ENCODE data around the gene CLEC3A.
"Not testable (repeated sequence)": the region's sequence is repeated elsewhere in the genome, so short reads cannot be mapped to it uniquely, and the experiment has no call there.

Gene CLEC3A

DNA sequence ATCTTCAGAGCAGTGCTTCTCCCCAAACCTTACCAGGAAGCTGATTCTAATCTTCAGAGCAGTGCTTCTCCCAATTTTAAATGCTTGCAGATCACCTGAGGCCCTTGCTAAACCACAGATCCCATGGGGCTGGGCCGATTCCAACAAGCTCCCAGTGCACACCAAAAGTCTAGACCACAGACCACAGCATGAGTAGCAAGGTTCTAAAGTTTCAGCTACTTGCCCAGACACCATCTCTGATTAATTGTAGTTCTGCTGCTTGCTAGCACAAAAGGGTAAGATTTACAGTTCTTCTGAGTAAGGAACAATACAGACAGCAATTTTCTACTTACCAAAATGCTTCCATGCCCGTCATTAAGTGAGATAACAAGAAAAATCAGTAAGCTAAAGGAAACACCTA is 12.2 kb downstream of the CLEC3A start:
- DNase-seq, result no peak

DNA sequence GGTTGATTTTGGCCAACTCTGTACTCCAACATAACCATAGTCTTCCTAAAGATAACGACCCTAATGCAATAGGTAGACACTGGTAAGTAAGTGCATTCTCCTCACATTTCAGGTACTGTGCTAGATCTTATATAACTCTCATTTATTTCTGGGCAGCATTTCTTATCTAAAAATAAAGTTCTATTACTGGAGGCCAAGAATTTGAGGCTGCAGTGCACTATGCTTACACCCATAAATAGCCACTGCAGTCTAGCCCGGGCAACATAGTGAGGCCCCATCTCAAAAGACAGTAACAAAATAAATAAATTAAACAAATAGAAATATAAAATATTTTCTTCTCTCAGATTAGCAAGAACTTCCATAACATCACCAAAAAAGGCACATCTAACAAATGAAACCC is 12.7 kb downstream of the CLEC3A start:
- no peak for DNase-seq

DNA sequence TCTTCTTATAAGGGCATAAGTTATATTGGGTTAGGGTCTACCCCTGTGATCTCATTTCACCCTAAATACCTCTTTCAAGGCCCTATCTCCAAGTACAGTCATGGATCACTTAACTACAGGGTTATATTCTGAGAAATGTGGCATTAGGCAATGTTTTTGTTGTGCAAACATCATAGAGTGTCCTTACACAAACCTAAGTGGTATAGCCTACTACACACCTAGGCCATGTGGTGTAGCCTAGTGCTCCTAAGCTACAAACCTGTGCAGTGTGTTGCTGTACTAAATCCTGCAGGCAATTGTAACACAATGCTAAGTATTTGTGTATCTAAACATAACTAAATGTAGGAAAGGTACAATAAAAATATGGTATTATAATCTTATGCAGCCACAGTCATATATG is 18.0 kb downstream of the CLEC3A start:
- DNase-seq, result no peak

DNA sequence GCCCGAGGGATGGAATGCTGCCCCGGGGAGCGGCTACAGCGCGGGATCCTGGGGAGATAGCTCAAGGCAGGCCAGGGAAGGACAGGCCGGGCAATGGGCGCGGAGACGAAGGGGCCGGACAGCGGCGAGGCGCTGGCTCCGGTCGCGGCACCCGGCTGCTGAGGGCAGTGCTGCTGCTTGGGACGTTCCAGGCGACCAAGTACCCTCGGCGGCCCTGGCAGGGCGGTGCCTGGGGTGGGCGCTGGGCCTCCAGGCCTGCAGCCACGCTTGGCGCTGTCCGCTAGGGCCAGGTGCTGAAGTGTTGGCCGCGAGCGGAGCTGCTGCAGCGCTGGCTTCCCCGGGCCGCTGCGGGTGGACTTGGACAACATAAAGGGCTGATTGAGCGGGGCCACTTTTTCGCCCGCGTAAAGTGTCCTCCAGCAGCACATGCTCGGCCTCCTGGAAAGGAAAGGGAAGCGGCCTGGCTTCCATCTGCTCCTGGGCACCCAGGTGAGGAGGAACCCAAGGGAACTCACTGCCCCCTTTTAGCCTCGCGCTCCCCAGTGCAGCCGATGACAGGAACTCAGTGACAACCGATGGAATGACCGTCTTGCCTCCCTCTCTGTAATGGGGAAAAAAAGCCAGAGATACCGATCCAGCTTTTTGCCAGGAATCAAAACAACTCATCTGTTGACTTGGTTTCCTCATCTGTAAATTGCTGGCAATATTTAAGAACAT is 23.7 kb downstream of the CLEC3A start:
- peak in 1 of 4 experiments; percentile 1 for DNase-seq

DNA sequence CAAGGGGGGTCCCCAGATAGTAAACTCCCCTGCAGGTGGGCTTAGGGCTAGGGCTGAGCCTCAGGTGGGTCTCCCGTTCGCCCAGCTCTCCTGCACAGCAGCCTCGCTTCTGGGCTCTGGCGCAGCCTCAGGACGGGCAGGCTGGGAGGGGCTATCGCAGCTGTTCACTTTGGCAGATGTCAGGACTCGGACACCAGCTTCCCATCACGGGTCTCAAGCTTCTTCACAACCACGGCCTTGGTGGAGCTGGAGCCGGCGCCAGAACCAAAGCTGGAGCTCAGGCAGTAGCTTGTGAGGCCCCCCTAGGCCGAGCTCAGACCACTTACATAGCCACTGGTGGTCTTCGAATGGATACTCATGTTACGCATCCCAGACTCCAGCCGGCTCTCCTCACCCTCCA is 26.0 kb downstream of the CLEC3A start:
- no peak for DNase-seq

DNA sequence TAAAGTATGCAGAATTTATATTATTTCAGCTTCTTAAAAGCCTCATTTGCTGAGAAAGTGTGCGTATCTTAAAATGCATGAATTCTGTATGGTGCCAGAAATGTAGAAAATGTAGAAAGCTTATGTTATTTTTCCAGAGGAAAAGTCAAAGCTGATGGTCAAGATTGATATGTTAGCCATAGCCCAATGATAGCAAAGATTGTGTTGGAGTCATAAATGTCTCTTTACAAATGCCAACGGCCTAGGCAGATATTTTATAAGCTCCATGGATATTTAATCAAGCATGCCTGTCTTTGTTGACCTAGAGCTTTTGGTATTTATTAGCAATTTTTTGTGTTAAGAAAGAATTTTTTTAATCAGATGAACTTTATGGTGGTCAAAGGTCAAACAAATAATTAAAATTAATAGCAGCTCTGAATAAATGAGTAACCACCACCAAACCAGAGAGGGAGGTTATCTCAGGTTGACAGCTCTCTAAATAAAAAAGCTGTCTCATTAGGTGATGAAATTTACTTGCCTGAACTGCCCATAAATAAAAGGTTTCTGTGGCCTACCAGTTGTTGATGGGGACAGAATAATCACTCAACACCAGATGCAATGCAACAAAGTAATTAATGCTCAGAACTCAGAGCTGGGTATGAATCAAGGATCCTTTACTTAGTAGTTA is 28.5 kb downstream of the CLEC3A start:
- no peak for DNase-seq

DNA sequence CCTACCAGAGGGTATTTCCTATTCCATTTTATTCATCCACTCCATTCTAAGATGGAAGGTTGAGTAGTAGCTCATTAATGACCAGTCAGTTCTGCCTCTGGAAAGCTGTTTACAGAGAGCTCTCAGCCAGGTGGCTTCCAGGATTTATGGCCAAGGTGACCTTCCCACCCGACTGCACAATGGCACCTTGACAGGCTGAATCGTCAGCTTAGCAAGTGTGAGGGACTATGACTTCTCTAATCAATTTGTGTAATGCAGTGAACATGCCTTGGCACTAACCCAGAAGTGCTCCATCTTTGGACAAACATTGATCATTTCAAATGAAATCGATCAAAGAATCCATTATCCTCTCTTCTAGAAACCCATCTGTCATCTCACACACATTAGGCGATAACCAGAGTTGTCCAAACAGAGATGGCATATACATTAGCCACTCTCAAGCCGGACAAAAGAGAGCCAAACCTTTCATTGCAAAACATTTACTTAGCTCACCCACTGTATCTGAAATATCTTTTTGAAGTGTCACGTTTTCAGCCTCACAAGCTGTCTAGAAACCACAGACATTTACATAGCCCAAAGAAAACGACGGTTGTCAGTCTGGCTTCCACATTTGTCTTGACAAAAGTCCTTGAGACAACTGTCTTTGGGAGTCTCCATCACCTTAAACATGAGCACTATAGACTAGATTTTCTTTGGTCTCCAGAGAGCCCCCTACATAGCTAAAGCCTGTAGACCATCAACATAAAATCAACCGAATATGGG is 35.6 kb downstream of the CLEC3A start:
- no peak for DNase-seq

DNA sequence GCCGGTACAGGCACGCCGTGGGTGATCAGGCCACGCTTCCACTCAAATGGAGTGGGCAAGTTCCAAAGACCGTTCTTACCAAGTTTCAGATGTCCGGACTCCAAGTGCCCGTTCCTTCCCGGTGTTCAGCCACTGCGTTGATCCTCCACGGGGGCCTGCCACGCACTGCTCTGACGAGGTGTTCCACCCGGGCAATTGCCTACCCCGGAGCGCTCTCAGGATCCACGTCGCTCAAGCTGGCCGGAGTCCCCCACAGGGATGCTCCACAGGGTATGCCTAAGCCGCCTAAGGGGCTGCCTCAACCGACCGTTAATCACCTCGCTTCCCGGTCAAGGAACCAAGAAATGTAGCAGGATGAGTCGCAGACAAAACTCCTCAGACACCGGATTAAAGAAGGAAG is 37.5 kb downstream of the CLEC3A start:
- DNase-seq, result not testable (repeated sequence)

DNA sequence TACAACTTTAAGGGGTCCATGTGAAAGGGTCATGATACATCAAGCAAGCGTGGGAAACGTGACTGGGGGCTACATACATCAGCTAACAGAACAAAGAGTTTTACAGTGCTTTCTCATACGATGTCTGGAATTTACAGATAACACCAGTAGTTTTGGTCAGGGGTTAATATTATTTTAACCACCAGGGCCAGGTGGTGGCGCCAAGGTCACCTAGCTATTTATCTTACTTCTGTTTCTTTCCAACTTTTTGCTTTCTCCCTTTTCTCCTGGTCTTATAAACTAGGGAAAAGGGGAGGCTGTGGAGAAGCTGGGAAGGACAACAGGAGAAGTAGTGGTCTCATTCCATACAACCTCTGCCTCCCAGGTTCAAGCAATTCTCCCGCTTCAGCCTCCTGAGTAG is 37.9 kb downstream of the CLEC3A start:
- no peak for DNase-seq

DNA sequence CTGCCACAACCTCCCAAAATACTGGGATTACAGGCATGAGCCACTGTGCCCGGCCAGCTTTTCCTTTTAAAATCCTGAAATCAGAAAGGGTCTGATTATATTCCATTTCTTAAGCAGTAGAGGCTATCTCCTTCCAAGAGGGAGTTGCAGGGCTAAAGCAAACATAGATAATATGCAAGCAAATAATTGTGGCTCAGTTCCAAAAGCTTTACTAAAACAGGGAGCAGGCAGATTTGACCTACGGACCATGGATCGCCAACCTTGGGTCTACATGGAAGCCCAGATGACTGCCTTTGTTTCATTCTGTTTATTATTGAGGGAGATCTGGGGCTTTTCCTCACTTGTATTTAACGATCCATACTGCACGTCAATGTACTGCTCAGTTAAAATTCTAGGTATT is 38.5 kb downstream of the CLEC3A start:
- DNase-seq, result no peak

DNA sequence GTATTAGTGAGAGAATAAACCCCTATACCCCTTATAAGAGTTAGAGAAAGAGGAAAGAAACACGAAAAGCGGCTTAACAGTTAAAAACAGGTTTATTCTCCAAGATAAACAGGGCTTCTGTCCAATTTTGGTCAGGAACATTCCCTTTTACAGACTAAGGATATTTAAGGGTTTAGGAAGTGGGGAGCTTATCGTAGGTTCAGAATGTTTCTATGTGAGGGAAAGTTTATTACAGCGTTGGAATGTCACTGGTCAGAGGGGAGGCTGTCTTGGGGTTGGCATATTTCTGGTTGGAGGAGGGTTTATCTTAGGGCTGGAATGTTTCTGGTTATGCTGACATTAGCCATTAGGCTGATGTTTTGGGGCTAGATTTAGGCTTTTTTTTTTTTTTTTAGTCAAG is 43.0 kb downstream of the CLEC3A start:
- no peak for DNase-seq

DNA sequence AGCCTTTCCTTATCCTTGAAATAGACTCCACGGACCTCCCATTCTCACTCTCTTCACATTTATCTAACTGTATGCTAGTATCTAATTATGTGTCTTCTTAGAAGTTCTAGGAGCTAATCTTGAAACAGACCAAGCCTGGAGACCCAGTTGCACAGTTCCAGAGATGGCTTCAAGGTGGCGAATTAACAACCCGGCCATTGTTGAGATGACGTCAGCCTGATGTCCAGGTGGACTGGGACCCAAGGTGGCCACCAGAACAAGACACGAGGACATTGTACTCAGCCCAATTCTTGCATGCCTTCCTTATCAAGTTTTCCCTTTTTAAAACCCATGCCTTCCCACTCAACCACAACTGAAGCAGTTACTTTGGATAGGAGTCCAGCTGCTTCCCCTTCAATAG is 47.6 kb downstream of the CLEC3A start:
- no peak for DNase-seq

DNA sequence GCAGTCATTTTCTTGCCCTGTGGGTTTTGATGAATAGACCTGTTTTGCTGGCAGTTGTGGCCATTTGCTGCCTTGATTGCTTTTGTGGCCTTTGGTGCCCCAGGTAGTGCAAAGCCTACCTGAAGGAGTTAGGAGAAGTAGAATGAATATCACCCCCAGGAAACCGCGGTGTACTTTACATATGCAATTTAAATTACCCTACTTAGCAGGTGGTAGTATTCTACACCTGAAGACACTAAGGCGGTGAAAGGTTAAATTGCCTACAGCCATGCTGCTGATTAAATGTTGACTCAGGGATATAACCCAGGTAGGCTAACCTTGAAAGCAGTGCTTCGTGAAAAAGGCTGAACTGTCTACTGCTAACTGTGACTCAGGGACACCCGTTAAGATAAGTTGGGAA is 49.9 kb downstream of the CLEC3A start:
- no peak for DNase-seq

DNA sequence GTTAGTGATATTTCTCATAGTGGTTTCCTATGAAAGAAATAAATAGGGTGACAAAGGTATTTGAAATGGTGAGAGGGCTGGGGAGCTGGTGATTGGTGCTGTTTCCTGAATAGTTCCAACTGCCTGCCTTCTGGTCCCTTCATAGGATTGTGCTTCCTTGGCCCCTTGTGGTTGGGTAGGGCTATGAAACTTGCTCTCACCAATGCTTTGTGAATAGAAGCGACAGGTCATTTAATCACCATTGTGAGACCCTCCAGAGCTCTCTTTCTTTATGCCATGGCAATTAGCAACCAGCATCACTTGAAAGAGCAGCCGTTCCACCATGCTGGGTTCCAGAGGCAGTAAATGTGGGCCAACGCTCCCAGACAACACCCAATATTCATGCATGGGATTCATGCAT is 53.5 kb downstream of the CLEC3A start:
- DNase-seq, result no peak

DNA sequence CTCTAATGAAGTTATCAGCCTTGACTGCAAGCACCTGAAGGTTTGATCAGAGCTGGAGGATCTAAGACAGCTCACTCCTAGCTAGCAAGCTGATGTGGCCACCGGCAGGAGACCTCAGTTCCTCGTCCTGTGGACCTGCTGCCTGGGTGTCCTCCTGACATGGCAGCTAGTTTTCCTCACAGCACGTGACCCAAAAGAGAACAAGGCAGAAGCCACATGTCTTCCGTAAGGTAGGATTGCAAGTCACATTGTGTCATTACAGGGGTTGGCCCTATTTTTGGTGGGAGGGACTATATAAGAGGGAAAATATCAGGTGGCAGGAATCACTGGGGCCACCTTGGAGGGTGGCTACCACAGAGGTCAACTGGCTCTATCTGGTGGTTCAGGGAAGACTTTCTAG is 59.0 kb downstream of the CLEC3A start:
- DNase-seq, result no peak

All from activated naive CD4-positive, alpha-beta T cell (primary cell).